Tibial nerve (tissue), 4 donors: ENCODE data around the gene MANEAL. TPM values are rescaled to one million over a fixed set of nuclear protein-coding genes. Genes with fewer than 3 reads are reported as not detected.

Experiments used
- DNase-seq, 2 donors: peaks; one replicate each; pipeline ENCODE4 v3.0.0-alpha.2; 2019; ENCODE audit warnings: low spot score in 2 of 2
- H3K27ac ChIP-seq, 4 donors: fragments of 200-600 bp; sonication (generic) in 3 of 4; one replicate each; pipeline ENCODE4 v1.5.1; 2017 to 2019; ENCODE audit warnings: mild to moderate bottlenecking in 1 of 4
- H3K27me3 ChIP-seq, 2 donors: fragments of 200-600 bp; sonication (generic) in 1 of 2; one replicate each; pipeline versions ENCODE4 v1.5.1 to v1.6.0; 2017 to 2019
- H3K36me3 ChIP-seq, 3 donors: fragments of 200-600 bp; sonication (generic); one replicate each; pipeline ENCODE4 v1.5.1; 2018 to 2019
- H3K4me1 ChIP-seq, 4 donors: fragments of 200-600 bp; sonication (generic) in 3 of 4; one replicate each; pipeline ENCODE4 v1.5.1; 2017 to 2019
- H3K4me3 ChIP-seq, 4 donors: fragments of 200-600 bp; sonication (generic) in 3 of 4; one replicate each; pipeline ENCODE4 v1.5.1; 2017 to 2019; ENCODE audit warnings: mild to moderate bottlenecking in 1 of 4, moderate library complexity in 1 of 4
- H3K9me3 ChIP-seq, 4 donors: fragments of 200-600 bp; sonication (generic) in 3 of 4; one replicate each; pipeline ENCODE4 v1.5.1; 2017 to 2019
- CTCF ChIP-seq, 5 experiments: fragments of 200-600 bp in 3 of 5; fragments of 450-650 bp in 2 of 5; sonication (generic) in 3 of 5; IDR thresholded peaks; one replicate each; pipeline ENCODE4 v1.5.1; 2016 to 2019; ENCODE audit warnings: antibody characterized with exemption in 5 of 5, mild to moderate bottlenecking in 3 of 5, moderate library complexity in 2 of 5
- EP300 ChIP-seq, 2 donors: sonication (generic); formaldehyde crosslinking; IDR thresholded peaks; one replicate each; pipeline ENCODE4 v1.6.1; 2017; ENCODE audit warnings: antibody characterized with exemption in 2 of 2, mild to moderate bottlenecking in 1 of 2
- POLR2A ChIP-seq, 2 donors: fragments of 450-650 bp; IDR thresholded peaks; one replicate each; pipeline ENCODE4 v1.6.1; 2017; ENCODE audit warnings: antibody characterized with exemption in 2 of 2, mild to moderate bottlenecking in 2 of 2, moderate library complexity in 2 of 2
- WGBS, 2 donors: methylation state at CpG; one replicate each; pipeline ENCODE4 v1.1.5; 2018; 5-methylcytosine and 5-hydroxymethylcytosine counted together
- total RNA-seq, 4 donors: library from RNA; depleted of rRNA; stranded (reverse); fragments of >200 nt; gene quantifications; one replicate each; pipeline ENCODE4 v1.1.0, GENCODE V29; 2016

The MANEAL gene
- total RNA-seq, 4 donors from 2014 or later = 0.44 to 1.8 (median 1.7) TPM

DNA sequence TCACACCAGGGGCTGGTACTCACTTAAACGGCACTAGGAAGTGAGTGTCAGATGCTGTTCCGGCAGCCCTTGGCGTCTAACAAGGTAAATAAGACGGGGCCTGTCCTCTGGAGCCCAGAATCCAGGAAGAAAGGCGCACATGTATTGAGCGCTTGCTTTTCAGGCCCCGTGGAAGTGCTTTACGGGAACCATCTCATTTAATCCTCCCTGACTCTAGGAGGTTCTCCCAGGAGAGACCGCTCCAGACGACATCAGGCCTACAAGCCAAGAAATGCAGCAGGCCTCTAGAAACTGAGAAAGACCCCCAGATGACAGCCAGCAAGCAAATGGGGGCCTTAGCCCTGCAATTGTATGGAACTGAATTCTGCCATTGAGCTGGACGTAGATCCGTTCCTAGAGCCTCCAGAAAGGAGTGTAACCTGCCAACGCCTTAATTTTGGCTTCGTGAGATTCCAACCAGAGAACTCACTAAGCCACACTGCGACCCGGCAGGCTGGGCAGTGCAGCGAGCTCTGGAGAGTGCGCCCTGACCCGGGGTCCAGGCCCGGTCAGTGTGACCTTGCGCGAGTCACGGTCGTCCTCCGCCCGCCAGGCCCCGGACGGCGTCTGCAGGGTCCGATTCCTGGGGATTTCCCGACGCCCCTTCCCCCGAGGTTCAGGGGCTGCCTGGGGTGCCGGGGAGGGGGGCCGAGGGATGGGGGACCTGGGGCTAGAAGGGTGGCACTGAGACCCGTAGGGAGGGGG is 532 bp upstream of the MANEAL start:
- peaks cover 0 to 27% (median 15%) of the 10 kb centered on the region in 4 donors for H3K4me1 ChIP-seq
- no peaks in the 10 kb centered on the region for H3K9me3 ChIP-seq
- peak overlapping the region; percentile 29 to 65 (median 52) for H3K4me3 ChIP-seq
- WGBS, 2 donors = 32 to 40% methylated on average over 21 to 29 of the region's 36 CpGs
- no peak overlapping the region for H3K27ac ChIP-seq
- peaks cover 0 to 12% (median 0%) of the 10 kb centered on the region in 3 donors for H3K36me3 ChIP-seq
- no peak for TF ChIP-seq EP300 (IDR thresholded peaks at IDR 0.05)
- no peak for TF ChIP-seq CTCF (IDR thresholded peaks at IDR 0.05)
- TF ChIP-seq POLR2A (IDR thresholded peaks at IDR 0.05) = no peak
- peaks cover 0 to 16% of the 10 kb centered on the region in 2 donors for H3K27me3 ChIP-seq
- DNase-seq = no peak

GRCh38 chr1:37794372-37795339 is 1.0 kb downstream of the MANEAL start:
- no peak for DNase-seq

GRCh38 chr1:37795340-37796125 is 1.9 kb downstream of the MANEAL start:
- peak overlapping the region in 1 of 4 donors; percentile 65 for H3K4me3 ChIP-seq
- H3K4me1 ChIP-seq = peaks cover 0 to 27% (median 15%) of the 10 kb centered on the region in 4 donors
- peak in 1 of 2 donors; percentile 29 for DNase-seq
- H3K27me3 ChIP-seq = peaks cover 0 to 12% of the 10 kb centered on the region in 2 donors
- WGBS, 2 donors = 25 to 27% methylated on average over 20 to 21 of the region's 22 CpGs
- no peaks in the 10 kb centered on the region for H3K9me3 ChIP-seq
- peak in 1 of 2 donors; percentile 17 for TF ChIP-seq EP300 (IDR thresholded peaks at IDR 0.05)
- no peak for TF ChIP-seq POLR2A (IDR thresholded peaks at IDR 0.05)
- no peak overlapping the region for H3K27ac ChIP-seq
- peaks cover 0 to 36% (median 0%) of the 10 kb centered on the region in 3 donors for H3K36me3 ChIP-seq

More at GRCh38 chr1:37794372-37795339, 1.0 kb downstream of the MANEAL start:
- Histone ChIP-seq H3K27ac (no peak overlapping the region), H3K4me3 (peak overlapping the region; percentile 19 to 65 (median 42)), H3K36me3 (peaks cover 0 to 27% (median 0%) of the 10 kb centered on the region in 3 donors), H3K4me1 (peaks cover 0 to 27% (median 15%) of the 10 kb centered on the region in 4 donors), H3K27me3 (peaks cover 0 to 12% of the 10 kb centered on the region in 2 donors), H3K9me3 (no peaks in the 10 kb centered on the region)
- WGBS, 2 donors = 19 to 20% methylated on average over 18 to 28 of the region's 59 CpGs
- TF ChIP-seq CTCF (IDR thresholded peaks at IDR 0.05) (no peak), POLR2A (IDR thresholded peaks at IDR 0.05) (no peak), EP300 (IDR thresholded peaks at IDR 0.05) (no peak)

DNA sequence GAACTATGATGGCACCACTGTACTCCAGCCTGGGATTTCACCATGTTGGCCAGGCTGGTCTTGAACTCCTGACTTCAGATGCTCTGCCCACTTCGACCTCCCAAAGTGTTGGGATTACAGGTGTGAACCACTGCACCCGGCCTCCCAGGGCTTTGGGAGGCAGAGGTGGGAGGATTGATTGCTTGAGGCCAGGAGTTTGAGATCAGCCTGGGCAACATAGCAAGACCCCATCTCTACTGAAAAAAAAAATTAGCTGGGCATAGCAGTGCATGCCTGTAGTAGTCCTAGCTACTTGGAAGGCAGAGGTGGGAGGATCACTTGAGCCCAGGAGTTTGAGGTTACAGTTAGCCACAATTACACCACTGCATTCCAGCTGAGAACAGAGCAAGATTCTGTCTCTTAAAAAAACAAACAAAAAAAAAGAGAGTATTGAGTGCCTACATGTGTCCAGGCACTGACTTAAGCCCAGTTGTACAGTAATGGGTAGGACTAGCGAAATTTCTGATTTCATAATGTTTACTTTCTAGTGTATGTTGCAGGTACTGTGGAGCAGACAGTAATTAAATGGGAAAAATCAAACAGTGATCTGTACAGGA is 4.2 kb downstream of the MANEAL start:
- TF ChIP-seq CTCF (IDR thresholded peaks at IDR 0.05) (no peak), POLR2A (IDR thresholded peaks at IDR 0.05) (no peak), EP300 (IDR thresholded peaks at IDR 0.05) (no peak)
- Histone ChIP-seq H3K4me1 (peaks cover 0 to 26% (median 15%) of the 10 kb centered on the region in 4 donors), H3K36me3 (peaks cover 0 to 59% (median 0%) of the 10 kb centered on the region in 3 donors), H3K4me3 (no peak overlapping the region), H3K27me3 (peaks cover 0 to 2% of the 10 kb centered on the region in 2 donors), H3K27ac (no peak overlapping the region), H3K9me3 (no peaks in the 10 kb centered on the region)
- DNase-seq = no peak
- WGBS, 2 donors = 88 to 89% methylated on average over 3 of the region's 3 CpGs
